GM23248 (cell line): ENCODE data around the gene ALDH5A1.

Experiments used
- EZH2 ChIP-seq: fragments of 200-600 bp; sonication (generic); IDR thresholded peaks from 2 replicates; pipeline ENCODE4 v1.6.1; 2018; ENCODE audit warnings: antibody characterized with exemption, mild to moderate bottlenecking; ENCODE audit not compliant: insufficient read depth, poor library complexity, severe bottlenecking
- EZH2phosphoT487 ChIP-seq: fragments of 200-600 bp; sonication (generic); IDR thresholded peaks from 2 replicates; pipeline ENCODE4 v1.6.1; 2018; ENCODE audit warnings: antibody characterized with exemption, moderate library complexity, mild to moderate bottlenecking, low read depth; ENCODE audit not compliant: insufficient read depth

DNA sequence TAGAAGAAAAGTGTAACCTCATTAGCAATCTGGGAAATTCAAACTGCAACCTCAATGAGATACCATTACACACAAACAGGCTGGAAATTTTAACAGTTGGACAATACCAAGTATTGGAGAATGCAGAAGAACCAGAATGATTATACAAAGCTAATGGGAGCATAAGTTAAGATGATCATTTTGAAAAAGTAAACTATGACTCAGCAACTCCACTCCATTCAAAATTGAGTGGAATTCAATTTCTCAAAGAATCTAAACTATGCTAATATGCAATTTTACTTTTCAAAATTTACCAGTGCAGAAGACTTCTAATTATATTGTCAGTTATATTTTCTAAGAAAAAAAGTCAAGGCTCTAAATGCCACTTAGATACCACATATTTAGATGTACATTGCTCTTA, 22.6 kb upstream of the ALDH5A1 start:
- TF ChIP-seq EZH2 = no peak
- TF ChIP-seq EZH2phosphoT487 = no peak
